IMR-90 (cell line): Measurements from ENCODE around the gene TP53AIP1.

Source experiments
- CTCF ChIP-seq: conservative IDR thresholded peaks from 2 replicates; pipeline ENCODE4 v1.5.1; 2012; ENCODE audit warnings: mild to moderate bottlenecking, low read depth, low read length, improper control_type of control experiment
- POLR2A ChIP-seq: IDR thresholded peaks from 2 replicates; pipeline ENCODE4 v1.6.1; 2012; ENCODE audit warnings: mild to moderate bottlenecking, low read depth, low read length
- RAD21 ChIP-seq: IDR thresholded peaks from 2 replicates; pipeline ENCODE4 v1.6.1; 2012; ENCODE audit warnings: low read length, improper control_type of control experiment
- RFX5 ChIP-seq: IDR thresholded peaks from 2 replicates; pipeline ENCODE4 v1.8.0; 2012; ENCODE audit warnings: low read depth, mild to moderate bottlenecking, low read length, moderate library complexity
- USF2 ChIP-seq: fragments of 150-350 bp; IDR thresholded peaks from 2 replicates; pipeline ENCODE4 v1.6.1; 2017; ENCODE audit warnings: mild to moderate bottlenecking, antibody characterized with exemption, low read length, low read depth

- TF ChIP-seq POLR2A = no peak
- no peak for TF ChIP-seq CTCF
- no peak for TF ChIP-seq USF2
- no peak for TF ChIP-seq RFX5
- no peak for TF ChIP-seq RAD21
These were observed 38.6 kb upstream of the TP53AIP1 start for GRCh38 chr11:128981254-128981653.
